HK-2 (cell line): ENCODE results near the gene RAD51B.
"Not testable (repeated sequence)": the region's sequence is repeated elsewhere in the genome, so short reads cannot be mapped to it uniquely, and the experiment has no call there.

Experiments used
- DNase-seq: peaks from one replicate; pipeline ENCODE4 v3.0.0-alpha.2; 2018; ENCODE audit not compliant: unreplicated experiment

The RAD51B gene

GRCh38 chr14:68112442-68112841 lies 292.9 kb downstream of the RAD51B start:
- no peak for DNase-seq

DNA sequence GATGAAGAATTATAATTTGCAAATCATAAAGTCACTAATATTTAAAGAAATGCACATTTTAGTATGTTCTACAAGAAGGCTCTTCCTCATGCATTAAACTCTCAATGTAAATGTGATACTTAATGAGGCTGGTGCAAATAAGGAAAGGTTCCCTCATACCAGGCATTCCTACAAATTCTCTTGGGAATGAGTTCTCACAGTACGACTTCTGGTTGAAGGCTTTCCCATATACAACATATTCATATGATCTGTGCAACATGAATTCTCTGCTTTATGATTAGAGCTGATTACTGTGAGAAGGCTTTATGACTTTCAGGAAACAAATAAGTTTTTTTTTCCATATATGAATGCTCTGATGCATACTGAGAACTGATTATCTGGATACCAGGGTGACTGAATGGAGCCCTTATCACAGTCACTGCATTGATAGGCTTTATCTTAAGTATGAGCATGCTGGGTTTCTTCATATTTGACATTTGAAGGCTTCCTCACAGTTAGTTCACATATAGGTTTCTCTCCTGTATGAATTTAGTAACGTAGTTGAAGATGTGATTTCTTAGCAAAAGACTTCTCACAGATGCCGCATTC lies 293.9 kb downstream of the RAD51B start:
- DNase-seq, result no peak

- DNase-seq, result not testable (repeated sequence)
Observed at GRCh38 chr14:68115952-68116351, 296.4 kb downstream of the RAD51B start.

- DNase-seq, result no peak
Observed at GRCh38 chr14:68122651-68123050, 303.1 kb downstream of the RAD51B start.

GRCh38 chr14:68124050-68124449 lies 304.5 kb downstream of the RAD51B start:
- no peak for DNase-seq

DNA sequence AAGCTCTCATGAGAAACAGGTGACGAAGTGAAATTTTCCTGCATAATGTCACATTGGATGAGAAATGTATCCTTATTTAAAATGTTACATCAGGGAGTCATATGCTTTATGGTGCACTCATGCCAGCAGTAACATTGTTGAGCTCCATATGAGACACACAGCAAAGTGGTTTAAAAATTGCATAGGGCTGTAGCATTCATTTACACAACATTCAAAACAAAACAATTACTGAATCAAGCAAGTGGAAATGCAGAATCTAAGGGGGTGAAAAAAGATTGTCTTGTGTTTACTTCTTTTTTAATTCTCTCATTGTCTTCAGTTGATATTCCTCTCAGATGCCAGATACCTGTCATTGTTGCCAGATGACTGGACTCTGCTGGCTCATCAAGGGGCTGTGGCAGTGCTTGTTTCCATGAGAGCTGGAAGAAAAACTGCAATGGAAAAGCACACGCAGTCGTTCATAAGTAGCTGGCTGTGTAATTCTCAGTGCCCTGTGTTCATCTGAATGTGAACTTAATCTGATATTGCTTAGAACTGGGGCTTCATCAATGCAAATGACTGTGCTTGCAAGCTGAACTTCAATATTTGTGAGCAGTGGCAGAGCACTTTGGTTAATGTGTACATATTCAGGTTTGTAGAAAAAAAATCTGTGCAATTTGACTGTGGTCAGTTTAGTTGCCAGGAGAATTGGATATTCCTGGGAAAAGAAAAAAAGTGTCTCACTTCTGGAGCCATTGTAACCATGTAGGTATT lies 305.6 kb downstream of the RAD51B start:
- DNase-seq, result peak; percentile 72

GRCh38 chr14:68127166-68127565 lies 307.6 kb downstream of the RAD51B start:
- DNase-seq, result no peak

DNA sequence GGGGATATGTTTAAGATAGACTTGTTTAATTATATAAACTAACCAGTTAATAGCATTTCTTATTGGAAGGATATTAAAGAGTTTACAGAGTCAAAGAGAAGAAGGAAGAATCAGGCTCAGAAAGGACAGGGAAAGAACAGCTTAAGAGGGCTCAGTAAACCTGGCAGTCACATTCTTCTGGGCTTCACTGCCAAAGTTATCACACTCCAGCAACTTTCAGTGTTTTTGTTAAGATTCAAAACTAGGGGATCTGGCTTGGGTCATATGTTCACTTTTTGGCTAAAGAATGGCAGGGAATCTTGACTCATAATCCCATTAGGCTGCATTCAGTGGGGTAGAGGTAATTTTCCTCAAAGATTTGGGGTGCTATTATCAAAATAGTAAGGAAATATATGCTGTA lies 312.3 kb downstream of the RAD51B start:
- DNase-seq, result no peak

GRCh38 chr14:68132563-68133121 lies 313.1 kb downstream of the RAD51B start:
- DNase-seq, result no peak

DNA sequence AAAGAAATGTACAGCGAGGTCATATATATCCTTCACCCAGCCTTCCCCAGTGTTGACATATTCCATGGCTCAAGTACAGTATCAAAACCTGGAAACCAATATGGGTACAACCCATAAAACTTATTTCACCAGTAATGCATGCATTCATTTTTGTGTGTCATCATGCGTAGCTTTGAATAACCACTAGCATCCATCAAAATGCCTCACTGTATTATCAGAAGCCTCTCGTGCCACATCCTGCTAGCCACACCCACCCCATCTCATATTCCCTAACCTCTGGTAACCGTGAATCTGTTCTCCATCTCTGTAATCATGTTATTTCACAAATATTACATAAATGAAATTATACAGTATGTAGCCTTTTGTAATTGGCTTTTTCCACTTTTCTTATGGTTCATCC lies 314.3 kb downstream of the RAD51B start:
- DNase-seq, result no peak

DNA sequence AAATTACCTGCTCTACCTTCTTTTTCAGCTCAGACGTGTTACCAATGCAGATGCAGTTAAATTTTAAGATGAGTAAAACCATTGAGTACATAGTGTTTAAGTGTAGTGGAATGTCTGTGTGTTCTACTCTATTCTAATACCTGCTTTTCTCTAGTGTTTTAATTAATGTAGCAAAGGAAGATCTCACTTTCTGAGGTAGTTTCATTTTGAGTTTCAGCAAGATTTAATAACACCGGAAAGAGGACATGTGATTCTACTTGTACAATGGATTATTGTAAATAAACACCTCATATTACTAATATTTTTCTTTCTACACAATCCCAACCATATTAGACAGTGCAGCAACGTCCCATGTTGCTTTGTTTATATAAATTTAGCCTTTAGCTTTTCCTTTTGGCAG lies 315.4 kb downstream of the RAD51B start:
- no peak for DNase-seq

- DNase-seq, result no peak
Observed at GRCh38 chr14:68135566-68135965, 316.0 kb downstream of the RAD51B start.

DNA sequence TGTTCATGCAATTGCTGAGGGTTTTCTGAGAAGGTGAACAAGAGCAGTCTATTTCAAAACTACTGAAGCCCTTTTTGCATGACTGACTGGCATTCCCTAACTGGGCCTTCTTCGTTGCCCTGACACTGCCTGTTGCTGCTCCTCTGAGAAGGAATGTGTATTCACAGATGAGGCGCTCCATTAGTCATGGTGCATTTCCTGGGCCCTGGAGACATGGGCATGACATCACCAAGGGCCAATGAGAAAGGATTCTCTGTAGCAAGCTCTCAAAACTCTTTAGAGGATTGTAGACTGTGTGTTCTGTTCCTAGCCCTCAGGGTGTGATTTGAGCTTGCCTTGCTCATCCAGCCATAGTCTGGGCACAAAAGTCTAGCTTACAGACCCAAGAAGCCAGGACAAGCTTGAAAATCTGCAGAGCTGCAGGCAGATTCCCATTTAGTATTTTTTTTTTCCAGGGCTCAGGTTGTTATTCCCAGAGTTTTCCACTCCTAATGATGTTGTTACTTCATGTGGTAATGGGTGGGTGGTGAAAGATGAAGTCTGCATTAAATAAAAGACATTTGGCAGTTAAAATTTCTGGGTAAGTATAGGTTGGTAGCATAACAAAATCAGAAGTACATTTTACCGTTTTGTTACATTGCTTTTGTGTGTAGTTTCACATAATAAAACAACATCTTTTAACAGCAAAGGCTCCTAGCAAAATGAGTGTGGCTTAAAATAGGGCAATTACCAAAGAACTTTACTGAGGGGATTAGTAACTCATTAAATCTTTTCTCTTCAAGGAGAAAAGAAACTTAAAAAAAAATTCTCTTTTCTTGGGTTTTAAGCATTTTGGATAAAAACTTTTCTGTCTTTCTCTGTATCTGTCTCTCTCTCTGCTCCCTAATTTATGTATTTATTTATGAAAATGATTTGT lies 318.4 kb downstream of the RAD51B start:
- peak; percentile 88 for DNase-seq

- peak; percentile 45 for DNase-seq
Observed at GRCh38 chr14:68139431-68140075, 320.0 kb downstream of the RAD51B start.

- DNase-seq, result peak; percentile 67
Observed at GRCh38 chr14:68140076-68140741, 320.6 kb downstream of the RAD51B start.

DNA sequence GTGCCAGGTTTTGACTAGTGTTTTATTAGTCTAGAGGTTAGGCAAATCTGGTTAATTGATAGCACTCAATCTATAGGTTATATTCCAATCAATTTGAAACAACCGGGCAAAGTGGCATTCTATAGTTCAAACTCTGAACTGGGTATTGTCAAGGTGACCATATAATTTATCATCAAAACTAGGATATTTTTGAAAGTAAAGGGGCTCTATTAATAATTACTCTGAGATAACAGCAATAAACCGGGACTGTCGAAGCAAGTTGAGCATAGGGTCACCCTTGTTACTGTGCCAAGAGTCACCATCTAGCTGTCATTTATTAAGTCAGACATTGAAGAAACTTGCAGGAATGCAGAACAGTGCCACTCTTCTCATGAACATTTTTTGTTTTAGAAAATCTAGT lies 321.2 kb downstream of the RAD51B start:
- no peak for DNase-seq

DNA sequence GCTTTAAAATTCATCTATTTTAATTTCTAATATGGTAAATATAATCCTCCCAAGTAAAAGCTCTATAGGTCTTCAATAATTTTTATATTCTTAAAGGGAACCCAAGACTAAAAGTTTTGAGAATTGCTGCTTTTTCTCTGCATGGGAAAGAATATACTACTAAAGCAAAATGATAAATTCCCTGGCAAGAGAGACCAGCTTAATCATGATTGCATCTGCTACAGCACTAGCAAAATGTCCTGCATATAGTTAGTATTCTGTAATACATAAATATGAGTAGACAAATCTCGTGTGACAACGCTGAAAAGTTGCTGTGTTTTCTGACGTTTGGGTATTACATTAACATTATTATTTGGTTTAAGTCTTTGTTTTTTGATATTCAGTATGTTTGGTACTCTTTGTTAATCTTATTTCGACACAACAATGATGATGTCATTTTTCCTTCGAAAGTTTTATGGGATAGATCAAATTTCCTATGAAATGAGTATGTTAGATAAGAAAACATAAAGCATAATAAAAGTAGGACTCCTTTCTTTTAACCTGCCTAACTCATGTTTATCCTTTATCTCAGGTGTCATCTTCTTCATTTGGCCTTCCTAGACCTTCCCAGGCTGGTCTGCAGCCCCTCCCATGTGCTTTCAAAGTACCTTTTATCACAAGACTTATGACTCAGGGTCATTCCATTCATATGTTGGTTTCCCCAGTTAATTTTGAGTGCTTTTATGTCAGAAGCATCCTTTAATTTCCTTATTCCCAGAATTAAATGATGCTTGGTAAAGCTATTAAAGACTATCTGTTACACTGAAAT lies 321.9 kb downstream of the RAD51B start:
- DNase-seq, result peak; percentile 43

GRCh38 chr14:68143341-68143841 lies 323.8 kb downstream of the RAD51B start:
- no peak for DNase-seq

DNA sequence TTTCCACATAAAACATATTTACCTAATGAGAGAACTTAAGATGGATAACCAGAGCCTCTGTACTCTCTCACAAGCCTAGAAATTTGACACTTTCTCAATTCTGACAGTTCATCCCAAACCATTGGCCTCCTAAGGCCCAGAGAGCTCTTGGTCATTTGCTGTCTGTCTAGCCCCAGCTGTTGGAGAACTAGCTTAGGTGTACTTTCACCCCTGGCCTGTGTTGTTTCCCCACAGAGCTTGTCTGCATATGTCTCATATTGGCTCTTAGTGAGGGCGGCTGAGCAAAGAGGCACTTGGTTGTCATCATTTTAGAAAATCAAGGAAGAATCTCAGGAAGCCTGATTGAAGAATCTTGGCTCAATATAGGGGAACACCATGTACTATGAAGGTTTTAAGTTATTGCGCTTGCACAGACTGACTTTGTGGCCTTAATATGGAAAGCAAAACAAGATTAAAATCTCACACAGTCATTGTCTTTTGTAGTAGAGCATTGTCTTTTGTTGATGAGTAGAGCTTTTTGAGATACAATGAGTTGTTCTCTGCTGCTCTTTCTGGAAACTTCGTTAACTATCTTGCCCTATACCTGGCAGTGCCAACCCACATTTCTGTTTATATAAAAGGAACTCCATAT lies 324.6 kb downstream of the RAD51B start:
- DNase-seq, result no peak

DNA sequence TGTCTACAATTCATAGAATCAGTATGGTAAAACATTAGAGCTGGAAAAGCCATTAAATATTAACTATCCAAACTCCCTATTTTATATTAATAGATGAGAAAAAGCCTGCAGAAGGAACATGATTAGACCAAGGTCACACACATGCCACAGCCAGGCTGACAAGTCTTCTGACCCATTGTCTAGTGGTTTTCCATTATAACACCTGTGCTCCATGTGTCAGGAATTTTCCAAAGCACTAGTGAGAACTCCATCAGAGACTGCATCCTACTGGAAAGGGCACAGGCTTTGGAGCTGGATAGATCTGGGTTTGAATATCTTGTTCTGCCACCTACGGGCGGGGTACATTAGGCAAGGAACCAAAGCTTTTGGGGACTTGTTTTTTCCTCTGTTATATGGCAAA lies 325.5 kb downstream of the RAD51B start:
- DNase-seq, result peak; percentile 60
